Measurements from ENCODE around the gene SMOC2.

- no peak for TF ChIP-seq CTCF (optimal IDR thresholded peaks at IDR 0.05 in 1 of 3, IDR thresholded peaks at IDR 0.05 in 1 of 3, conservative IDR thresholded peaks at IDR 0.05 in 1 of 3; ENCODE audit: extremely low read depth in 1 of 3, insufficient read depth in 2 of 3, low read length in 3 of 3)
- no peak for TF ChIP-seq EZH2 (IDR thresholded peaks at IDR 0.05; ENCODE audit: low read length)
These were observed 275.6 kb downstream of the SMOC2 start for GRCh38 chr6:168716581-168716980.
